KG1 (cell line): ENCODE measurements around the gene BRI3.

ENCODE experiments used
- DNase-seq: peaks from one replicate; lab custom pipeline; 2025; lab: John Stamatoyannopoulos, UW

Gene BRI3

DNA sequence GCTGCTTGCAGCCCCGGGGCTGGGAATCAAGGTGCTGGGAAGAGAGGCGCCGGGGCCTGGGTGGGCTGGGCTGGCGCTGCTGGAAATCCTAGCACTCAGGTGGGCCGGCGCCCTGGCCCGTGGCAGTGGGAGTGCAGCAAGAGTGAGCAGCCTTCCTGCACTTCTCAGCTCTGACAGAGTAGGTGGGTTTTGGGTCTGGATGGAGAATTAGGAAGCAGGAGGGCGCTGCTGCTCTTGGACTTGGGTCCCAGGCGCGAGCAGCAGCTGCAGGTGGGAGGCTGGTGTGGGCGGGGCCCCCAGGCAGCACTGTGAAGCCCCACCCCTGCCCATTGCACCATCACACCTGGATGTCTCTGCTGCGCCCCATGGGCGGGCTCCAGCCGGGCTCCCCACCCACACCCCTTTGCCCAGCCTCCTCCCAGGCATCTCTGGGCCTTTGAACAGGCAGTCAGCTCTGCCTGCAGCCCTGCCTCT is 6.0 kb downstream of the BRI3 start:
- no peak for DNase-seq

DNA sequence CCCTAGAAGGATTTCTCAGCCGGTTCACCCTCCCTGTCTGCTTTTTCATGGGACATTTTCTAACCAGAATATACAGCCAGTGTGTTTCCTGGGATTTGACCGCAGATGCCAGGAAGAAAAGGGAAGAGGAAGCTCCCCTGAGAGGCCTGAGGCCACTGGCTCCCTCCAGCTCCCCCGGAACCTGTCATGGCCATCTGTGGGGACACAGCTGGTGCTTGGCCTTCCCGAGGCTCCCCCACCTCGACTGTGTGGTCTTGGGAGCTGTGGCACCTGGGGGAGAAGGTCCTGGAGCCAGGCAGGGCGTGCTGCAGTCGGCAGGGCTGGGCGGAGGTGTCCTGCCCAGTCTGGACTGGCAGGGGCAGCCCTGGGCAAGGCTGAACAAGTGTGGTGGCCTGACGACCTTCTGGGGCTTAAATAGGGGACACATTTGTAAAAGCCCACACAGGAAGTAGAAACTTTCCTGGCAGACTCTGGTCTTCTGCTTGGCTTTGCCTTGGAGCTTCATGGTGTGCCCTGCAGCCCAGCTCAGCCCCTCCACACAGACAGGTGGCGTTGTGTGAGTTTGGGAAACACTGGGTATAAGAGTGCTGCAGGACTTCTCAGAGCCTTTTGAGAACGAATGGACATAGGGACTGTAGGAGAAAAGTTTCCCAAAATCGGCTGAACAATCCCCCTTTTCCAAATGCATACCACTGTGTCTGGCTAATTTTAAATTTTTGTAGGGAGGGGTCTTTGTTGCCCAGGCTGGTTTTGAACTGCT is 6.8 kb downstream of the BRI3 start:
- DNase-seq = no peak

DNA sequence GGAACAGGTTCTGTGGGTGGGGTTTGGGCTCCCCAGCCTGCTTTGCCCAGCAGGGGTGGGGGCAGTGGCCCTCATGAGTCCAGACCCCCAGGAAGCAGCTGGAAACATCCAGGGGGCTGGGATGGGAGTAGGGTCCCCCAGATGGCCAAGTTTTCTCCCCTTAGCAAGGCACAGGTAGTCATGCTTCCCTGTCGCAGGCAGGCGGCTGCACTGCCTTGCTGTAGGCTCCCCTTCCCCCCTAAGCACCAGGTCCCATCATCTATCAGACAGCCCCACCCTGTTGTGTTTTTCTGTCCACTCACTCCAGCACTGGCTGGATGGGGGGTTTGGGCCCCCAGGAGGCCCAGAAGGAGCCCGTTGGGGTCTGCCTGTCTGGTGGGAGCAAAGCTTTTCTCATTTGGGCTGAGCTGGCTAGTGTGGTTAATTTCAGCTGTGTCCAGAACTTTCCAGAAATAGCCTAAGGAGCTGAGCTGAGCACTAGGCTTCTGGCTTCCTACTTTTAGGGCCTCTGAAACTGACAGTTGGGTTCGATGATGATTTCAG is 7.9 kb downstream of the BRI3 start:
- DNase-seq = no peak

DNA sequence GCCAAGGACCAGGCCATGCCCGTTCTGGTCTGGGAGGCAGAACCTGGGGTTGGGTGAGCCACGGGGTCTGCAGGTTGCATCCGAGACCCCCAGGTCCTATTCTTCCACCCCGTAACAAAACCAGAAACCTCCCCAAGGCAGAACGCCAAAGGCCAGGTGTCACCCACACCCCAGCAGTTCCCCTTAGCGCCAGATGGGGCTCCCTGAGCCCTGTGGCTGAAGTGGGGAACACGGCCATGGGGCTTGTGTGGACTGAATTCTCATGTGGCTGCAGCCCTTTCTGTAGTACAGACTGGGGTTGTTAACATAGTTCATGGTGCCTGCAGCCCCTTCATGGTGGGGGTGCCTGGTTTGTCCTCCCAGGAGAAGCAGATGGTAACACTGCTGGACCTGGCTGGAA is 10.2 kb downstream of the BRI3 start:
- no peak for DNase-seq

DNA sequence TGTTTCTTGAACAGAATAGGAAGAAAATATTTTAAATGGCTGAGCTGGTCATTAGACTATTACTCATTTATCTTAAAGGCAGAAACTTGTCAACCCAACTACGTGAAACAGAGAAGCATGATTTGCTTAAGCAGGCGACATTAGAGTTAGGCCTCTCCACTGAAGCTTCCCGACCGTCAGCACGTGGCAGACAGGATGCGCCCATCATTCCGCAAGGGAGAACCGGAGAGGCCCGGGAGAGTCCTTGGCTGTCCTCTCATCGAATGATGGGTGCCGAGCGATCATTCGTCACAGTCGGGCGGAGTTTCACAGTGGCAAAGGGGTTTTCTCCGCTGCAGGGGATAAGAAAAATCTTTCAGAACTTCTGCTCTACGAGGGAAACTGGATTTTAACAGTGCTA is 11.8 kb downstream of the BRI3 start:
- no peak for DNase-seq

DNA sequence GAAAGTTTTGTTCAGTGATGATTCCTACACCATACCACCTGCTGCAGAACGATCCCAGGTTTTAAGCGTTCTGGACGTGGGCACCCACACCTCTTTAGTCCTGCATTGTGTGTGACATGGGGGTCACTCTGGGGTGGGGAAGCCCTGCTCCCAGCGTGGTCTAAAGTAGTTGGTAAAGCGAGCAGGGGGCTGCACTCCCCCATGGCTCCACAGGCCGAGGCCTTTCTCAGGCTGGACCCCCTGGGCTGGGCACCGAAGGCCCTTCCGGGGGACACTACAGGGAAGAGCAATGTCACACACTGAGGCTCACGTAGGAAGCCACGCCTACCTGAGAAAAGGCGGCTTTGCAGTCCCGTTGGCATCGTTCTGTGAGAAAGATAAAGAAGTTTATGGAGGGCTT is 12.3 kb downstream of the BRI3 start:
- no peak for DNase-seq

DNA sequence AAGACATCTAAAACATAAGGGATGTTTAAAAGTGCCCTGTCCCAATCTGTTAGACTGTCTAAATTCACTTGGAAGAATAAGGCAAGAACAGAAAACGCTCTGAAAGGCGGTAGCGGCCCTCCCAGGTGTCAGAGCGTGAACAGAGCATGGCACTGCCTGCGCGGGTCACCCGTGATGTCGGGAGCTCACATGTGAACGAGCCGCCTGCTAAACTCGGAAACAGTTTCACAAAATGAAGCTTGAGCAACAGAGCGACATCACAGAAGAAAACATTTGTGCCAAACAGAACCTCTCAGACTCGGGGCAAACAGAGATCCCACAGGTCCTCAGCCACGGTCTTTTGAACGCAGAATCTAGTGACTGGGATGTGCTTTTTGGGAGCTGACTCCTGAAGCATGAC is 12.8 kb downstream of the BRI3 start:
- DNase-seq = no peak

DNA sequence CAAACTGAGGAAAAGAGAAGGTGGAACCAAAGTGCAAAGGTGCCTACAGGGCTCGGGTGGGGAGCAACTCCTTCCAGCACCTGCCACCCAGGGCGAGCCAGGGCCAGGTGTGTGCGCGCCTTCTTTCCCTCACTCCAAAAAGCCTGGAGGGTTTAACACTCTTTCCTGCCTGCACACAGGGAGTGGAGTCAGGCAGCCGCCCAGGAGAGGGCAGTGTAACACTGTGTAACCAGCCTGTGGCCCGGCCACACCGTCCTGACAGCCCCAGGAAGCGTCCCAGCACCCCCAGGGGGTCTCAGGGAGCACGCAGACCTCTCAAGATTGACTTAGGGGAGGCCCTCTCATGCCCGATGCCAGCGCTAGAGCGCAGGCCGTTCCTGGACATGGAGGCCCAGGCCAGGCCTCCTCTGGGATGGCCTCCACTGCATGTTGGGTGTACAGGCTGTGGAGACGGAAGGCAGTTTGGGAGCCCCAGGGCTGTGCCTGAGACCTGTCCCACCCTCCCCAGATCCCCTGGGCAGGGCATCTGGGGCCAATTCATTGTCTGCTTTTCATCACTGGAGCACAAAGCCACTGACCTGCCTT is 13.4 kb downstream of the BRI3 start:
- no peak for DNase-seq

DNA sequence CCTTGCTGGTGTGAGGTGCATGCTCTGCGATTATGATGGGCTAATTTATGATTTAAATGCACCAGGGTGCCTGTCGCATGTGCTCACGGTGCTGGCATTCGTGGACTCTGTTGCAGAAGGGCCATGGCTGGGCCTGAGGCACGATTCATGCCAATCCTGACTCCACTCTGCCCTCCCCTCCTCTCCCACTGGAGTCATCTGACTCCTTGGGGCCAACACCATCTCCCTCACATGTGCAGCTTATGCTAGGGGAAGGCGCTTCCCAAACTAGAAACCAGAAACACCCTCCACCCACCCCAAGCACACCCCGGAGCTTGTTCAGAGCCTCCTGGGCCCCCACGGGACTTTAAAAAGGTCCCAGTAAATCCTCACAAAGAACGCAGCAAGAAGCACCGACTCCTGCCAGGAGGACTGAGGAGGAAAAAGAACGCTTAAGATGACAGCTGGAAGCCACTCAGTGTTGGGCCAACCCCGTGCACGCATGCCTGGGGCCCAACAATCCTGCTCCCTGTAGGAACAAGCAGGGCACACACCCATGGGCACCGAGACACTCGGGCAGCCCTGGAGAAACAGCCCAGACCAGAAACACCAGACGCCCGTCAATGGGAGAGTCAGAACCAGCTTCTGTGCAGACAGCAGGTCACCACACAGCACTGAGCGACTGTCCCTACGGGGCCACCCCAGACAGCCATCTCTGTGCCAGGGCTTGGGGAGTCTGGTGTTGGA is 14.1 kb downstream of the BRI3 start:
- DNase-seq = no peak

DNA sequence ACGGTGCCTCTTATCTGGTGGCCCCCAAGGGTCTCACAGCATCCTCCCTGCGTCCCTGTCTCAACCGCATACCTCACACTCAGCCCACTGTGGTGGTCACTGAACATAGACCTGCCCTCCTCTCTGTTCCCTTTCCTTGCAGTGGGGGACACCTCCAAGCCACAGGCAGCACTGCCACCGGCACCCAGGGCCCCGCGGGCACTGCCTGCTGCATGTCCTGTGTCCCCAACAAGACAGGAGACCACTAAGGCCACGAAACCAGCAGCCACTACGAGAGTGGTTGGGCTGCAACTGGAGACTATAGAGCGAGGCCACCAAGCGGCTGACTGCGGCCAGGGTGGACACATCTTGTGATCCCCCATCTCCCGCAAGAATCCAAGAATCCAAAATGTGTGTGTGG is 15.3 kb downstream of the BRI3 start:
- no peak for DNase-seq

DNA sequence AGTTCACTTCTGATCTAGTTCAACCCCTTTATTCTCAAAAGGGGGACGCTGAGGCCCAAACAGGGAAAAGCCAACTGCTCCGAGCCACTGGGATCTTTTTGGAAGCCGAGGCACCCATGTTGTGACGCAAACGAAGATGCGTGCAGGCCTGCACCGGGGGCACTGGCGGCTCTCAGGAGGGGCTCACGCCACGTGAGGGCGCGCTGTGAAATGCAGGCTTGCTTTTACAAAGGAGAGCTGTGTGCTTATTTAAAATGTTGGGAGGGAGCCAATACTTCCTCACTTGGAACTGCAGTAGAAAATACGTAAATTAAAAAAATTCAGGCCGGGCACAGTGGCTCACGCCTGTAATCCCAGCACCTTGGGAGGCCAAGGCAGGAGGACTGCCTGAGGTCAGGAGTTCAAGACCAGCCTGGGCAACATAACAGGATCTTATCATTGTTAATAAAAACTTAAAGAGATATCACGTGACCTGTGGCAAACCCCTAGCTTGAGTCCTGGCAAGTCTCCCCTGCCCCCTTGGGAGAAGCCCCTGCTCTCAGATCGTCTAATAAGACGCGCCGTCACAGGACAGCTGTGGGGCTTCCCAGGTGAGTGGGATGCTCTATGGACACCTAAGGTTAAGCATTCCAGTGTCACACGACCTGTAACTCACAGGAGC is 16.3 kb downstream of the BRI3 start:
- no peak for DNase-seq

DNA sequence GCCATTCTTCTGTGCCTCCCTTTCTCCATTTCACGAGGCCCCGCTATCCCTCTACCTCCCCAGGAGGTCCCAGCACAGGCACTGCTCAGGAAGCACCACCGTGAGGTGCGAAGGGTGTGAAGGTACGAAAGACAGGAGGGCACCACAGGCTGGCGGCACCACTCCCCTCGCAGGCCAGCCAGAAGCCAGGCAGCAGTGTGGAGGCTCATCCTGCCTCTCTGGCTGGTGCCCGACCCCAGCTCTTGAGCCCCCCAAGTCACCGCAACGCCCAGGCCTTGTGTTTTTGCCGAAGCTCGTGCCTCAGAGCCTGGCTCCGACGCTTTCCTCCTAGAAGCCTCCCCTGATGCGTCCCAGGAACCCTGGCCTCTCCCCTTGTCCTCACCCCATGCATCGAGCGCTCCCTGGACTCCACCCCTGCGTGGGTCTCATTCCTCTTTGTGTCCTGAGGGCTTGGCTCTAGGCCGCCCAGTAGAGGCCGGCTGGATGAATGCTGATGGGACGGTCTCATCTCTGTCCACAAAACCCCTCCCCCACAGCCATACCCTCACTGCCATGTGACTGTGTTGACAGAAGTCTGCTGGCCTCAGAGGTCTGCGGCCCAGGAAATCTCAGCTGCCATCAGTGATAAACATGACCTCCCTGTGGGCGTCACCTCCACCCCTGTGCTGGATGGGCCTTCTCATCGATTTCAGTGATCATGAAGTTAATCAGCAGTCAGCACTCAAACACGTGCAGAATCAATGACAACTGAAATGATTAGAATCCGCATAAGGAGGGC is 19.3 kb downstream of the BRI3 start:
- DNase-seq = no peak

DNA sequence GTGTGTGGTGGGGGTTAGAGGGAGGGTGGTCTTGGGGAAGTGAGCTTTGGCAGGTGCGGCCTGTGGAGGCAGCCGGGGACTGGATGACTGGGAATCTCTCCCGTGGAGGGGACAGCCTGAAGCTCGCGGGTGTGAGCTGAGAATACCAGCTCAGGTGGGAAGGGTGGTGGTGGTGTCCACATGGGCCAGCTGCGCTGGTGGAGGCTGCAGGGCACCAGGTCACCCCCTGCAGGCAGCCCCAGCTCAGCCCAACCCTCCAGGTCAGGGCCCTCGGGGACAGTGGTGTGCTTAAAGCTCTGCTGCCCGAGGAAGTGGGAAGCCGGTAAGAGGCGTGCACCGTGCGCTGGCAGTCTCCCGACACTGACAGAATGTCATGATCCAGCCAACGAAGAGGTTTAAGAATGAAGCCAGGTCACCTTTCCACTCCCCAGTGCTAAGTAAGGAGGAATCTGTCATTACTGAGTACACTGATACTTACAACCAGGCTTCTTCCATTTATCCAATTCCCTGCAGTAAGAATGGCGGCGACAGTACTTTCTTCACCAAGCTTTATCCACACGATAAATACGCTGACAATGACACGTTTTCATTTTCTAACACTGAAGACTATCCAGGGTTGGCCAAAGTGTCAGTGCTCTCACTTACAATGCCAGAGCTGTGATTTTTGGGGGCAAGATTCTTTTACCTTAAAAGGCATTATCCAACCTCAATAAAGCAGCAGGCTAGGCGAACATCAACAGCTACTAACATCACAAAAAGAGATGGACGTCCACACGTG is 20.4 kb downstream of the BRI3 start:
- DNase-seq = no peak

DNA sequence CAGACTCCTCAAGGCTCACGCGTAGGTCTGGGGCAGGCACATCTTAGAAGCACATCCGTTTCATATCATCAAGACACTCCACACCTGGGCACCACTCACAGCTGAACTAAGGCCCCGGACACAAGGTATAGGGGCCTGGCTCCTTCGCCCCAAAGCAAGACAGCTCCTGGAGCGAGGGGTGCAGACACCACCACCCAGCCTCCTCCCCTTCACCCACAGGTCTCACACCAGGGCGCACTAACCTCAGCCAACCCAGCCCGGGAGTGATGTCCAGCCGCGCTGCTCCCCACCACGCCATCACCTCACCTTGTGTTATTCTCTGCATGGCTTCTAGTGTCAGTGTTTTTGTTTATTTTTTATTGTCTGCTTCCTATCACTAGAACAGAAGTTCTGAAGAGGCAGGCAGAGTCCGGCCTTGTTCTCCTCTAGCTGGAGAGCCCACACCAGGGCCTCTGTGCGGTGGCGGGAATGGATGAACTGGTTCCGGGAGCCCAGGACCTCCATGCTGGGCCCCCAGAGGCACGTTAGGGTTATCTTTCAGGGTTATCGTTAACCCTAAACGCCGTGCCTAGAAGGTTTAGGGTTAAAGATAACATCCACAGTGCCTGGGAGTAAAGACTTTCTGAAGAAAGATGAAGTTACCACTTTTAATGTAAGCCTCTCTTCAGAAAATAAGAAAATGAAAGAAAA is 21.8 kb downstream of the BRI3 start:
- no peak for DNase-seq

DNA sequence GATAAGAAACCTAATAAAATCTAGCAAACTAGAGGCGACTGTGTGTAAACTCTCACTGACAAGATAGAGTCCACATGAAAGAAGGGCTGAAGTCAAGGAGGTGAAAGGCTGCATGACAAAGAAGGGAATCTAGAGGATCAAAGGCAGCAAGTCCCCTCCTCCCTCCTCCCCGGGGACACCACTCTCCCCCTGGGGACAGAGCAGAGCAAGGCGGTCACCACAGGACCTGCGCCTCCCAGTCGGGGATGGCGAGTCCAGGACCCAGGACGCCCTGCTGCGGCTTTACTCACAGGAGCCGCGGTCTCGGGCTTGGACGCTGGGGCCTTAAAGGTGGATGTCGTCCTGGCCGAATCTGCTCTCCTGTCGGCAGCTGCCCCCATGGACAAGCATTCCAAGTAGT is 22.4 kb downstream of the BRI3 start:
- DNase-seq = no peak

DNA sequence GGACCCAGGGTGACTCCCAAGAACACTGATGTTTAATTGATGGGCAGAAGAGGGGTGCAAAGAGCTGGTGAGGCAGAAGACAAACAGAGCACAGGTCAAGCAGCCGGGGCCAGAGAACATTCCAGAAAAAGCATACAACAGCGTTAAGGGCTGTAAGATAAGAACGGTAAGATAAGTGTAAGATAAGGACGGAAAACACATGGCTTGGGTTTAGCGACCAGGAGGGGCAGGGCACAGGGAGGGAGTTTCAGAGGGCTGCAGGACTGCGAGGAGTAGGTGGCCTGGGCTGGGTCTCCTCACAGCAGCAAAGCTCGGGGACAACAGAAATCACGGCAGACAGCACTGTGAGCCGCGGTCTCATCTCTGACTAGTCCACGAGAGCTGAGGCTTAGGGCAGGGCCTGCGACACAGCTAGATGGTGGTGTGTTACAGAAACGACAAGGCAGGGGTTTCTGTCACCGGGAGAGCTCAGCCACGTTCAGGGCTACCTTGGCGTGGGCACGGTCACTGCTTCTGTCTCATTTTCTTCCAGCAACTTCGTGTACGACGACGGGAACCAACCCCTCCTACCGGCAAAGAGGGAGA is 24.6 kb downstream of the BRI3 start:
- no peak for DNase-seq

DNA sequence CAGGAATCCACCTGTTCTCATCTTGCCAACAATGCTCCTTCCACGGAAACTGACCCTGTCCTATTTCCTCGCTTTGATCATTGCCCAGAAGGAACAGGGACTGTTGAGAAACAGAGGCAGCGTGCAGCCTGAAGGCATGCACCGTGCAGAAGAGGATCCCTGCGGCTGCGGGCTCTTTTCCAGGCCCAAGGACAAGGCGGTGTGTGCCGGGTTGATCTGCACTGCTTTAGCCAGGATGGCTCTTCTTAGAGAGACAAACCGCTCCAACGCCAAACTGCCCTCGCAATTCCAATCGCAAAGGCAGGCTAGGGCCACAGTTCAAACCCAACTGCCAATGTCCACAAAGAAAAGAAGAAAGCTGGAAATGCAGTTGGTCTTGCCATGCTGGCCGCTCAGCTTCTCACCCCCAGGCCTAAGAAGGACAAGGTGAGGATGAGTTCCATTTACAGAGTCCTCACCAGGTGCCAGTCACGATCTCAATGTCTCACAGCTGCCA is 26.5 kb downstream of the BRI3 start:
- no peak for DNase-seq

DNA sequence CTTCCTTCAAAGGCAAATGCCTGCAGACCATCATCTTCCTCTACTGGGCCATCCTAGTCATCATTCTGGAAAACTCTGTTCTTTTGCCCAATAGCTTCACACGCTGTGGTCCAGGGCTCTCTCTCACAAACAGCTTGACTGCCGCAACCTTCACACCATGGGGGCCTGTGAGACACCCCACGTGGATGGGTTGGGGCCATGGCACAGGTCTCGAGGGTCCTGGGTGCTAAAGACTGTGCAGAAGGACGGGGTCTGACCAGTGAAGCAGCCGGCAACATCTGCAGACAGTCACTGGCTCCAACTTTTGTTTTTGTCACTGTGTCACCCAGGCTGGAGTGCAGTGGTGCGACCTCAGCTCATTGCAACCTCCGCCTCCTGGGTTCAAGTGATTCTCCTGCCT is 28.1 kb downstream of the BRI3 start:
- DNase-seq = no peak

DNA sequence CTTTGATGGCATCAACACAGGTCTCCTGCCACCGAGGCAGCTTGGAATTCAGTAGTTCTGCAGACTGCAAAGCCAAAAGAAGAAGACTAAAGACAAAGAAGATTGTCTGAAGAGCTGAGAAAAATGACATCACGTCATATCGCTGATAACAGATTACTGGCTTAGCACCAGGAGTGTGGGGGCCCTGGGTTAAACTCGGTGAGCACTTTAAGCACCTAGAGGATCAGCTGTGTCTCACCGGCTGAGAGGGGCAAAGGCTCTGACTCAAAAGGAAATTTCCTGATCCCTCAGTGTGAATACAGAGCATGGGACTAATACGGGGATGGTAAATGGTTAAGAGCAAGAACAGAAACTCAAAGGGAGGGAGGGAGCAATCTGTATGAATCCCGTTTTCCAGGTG is 30.7 kb downstream of the BRI3 start:
- DNase-seq = no peak

DNA sequence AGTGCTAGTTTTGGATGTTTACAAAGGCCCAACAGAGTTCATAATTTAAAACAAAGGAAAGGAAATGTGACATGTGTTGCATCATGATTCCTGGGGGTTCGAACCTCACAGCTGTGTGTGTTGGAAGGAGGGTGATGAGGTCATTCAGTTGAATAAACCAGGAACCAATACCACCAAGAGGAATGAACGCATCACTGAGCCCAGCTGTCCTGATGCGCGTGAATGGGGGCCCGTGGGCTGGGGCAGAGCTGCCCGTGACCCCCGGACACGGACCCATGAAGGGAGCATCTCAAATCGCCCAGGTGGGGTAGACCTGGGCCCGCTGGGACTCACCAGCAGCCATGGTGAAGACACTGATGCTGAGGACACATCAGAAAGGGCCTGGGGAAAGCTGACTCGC is 33.0 kb downstream of the BRI3 start:
- DNase-seq = no peak
